GM23338 (cell line): ENCODE results near the gene IPO8. TPM values are rescaled to one million over a fixed set of nuclear protein-coding genes. Genes with fewer than 3 reads are reported as not detected.

Experiments
- EZH2phosphoT487 ChIP-seq: fragments of 200-600 bp; sonication (generic); IDR thresholded peaks from one replicate; pipeline ENCODE4 v1.8.1; 2018; ENCODE audit warnings: antibody characterized with exemption; ENCODE audit not compliant: unreplicated experiment
- NANOG ChIP-seq: IDR thresholded peaks from 2 replicates; pipeline ENCODE4 v1.6.1; 2016; ENCODE audit warnings: antibody characterized with exemption, borderline replicate concordance
- ZNF331 ChIP-seq: fragments of 250-450 bp; sonication (Bioruptor Pico); IDR thresholded peaks from 2 replicates; pipeline ENCODE4 v1.5.0; 2020; ENCODE audit warnings: low read depth, mild to moderate bottlenecking, moderate library complexity
- polyA plus RNA-seq: library from polyadenylated mRNA; unstranded; fragments of >200 nt; fragmentation: Nextera tagmentation; extraction: Ambion mirVana; gene quantifications from 2 replicates; pipeline ENCODE4 v1.2.1, GENCODE V29; 2016
- total RNA-seq: library from RNA; depleted of rRNA; stranded (reverse); fragments of >200 nt; shearing (Covaris generic); gene quantifications from 2 replicates; pipeline ENCODE4 v1.2.3, GENCODE V29; 2014
- TF ChIP-seq, protein P1 (sequence below): fragments of 250-450 bp; sonication (Bioruptor Pico); IDR thresholded peaks from 2 replicates; pipeline ENCODE4 v1.5.0; 2020; ENCODE audit warnings: mild to moderate bottlenecking, moderate library complexity
- TF ChIP-seq, protein P2 (sequence below), 2 experiments: fragments of 200-600 bp in 1 of 2; sonication (generic) in 1 of 2; conservative IDR thresholded peaks; 2 replicates each; pipeline versions ENCODE4 v1.5.1 to v1.6.1; 2016 to 2017; ENCODE audit warnings: antibody characterized with exemption in 2 of 2, low read depth in 2 of 2, mild to moderate bottlenecking in 2 of 2, moderate library complexity in 1 of 2
- TF ChIP-seq, protein P3 (sequence below): IDR thresholded peaks from one replicate; pipeline ENCODE4 v1.6.1; 2018; ENCODE audit warnings: antibody characterized with exemption; ENCODE audit not compliant: unreplicated experiment

IPO8 gene
- total and polyA plus RNA-seq, 2 experiments from 2014 or later: 13.4 to 53.6 TPM

DNA sequence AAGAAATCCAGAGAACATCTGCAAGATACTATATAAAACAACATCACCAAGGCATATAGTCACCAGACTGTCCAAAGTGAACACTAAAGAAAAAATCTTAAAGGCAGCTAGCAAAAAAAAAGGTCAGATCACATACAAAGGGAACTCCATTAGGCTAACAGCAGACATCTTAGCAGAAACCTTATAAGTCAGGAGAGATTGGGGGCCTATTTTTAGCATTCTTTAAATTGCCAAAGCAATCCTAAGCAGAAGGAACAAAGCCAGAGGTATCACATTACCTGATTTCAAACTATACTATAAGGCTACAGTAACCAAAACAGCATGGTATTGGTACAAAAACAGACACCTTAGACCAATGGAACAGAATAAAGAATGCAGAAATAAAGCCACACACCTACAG lies 92.5 kb downstream of the IPO8 start (continued):
- TF ChIP-seq, protein P1, sequence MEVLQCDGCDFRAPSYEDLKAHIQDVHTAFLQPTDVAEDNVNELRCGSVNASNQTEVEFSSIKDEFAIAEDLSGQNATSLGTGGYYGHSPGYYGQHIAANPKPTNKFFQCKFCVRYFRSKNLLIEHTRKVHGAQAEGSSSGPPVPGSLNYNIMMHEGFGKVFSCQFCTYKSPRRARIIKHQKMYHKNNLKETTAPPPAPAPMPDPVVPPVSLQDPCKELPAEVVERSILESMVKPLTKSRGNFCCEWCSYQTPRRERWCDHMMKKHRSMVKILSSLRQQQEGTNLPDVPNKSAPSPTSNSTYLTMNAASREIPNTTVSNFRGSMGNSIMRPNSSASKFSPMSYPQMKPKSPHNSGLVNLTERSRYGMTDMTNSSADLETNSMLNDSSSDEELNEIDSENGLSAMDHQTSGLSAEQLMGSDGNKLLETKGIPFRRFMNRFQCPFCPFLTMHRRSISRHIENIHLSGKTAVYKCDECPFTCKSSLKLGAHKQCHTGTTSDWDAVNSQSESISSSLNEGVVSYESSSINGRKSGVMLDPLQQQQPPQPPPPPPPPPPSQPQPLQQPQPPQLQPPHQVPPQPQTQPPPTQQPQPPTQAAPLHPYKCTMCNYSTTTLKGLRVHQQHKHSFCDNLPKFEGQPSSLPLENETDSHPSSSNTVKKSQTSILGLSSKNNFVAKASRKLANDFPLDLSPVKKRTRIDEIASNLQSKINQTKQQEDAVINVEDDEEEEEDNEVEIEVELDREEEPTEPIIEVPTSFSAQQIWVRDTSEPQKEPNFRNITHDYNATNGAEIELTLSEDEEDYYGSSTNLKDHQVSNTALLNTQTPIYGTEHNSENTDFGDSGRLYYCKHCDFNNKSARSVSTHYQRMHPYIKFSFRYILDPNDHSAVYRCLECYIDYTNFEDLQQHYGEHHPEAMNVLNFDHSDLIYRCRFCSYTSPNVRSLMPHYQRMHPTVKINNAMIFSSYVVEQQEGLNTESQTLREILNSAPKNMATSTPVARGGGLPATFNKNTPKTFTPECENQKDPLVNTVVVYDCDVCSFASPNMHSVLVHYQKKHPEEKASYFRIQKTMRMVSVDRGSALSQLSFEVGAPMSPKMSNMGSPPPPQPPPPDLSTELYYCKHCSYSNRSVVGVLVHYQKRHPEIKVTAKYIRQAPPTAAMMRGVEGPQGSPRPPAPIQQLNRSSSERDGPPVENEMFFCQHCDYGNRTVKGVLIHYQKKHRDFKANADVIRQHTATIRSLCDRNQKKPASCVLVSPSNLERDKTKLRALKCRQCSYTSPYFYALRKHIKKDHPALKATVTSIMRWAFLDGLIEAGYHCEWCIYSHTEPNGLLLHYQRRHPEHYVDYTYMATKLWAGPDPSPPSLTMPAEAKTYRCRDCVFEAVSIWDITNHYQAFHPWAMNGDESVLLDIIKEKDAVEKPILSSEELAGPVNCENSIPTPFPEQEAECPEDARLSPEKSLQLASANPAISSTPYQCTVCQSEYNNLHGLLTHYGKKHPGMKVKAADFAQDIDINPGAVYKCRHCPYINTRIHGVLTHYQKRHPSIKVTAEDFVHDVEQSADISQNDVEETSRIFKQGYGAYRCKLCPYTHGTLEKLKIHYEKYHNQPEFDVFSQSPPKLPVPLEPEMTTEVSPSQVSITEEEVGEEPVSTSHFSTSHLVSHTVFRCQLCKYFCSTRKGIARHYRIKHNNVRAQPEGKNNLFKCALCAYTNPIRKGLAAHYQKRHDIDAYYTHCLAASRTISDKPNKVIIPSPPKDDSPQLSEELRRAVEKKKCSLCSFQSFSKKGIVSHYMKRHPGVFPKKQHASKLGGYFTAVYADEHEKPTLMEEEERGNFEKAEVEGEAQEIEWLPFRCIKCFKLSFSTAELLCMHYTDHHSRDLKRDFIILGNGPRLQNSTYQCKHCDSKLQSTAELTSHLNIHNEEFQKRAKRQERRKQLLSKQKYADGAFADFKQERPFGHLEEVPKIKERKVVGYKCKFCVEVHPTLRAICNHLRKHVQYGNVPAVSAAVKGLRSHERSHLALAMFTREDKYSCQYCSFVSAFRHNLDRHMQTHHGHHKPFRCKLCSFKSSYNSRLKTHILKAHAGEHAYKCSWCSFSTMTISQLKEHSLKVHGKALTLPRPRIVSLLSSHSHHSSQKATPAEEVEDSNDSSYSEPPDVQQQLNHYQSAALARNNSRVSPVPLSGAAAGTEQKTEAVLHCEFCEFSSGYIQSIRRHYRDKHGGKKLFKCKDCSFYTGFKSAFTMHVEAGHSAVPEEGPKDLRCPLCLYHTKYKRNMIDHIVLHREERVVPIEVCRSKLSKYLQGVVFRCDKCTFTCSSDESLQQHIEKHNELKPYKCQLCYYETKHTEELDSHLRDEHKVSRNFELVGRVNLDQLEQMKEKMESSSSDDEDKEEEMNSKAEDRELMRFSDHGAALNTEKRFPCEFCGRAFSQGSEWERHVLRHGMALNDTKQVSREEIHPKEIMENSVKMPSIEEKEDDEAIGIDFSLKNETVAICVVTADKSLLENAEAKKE (CRISPR knock-in tag): no peak
- TF ChIP-seq, protein P2, sequence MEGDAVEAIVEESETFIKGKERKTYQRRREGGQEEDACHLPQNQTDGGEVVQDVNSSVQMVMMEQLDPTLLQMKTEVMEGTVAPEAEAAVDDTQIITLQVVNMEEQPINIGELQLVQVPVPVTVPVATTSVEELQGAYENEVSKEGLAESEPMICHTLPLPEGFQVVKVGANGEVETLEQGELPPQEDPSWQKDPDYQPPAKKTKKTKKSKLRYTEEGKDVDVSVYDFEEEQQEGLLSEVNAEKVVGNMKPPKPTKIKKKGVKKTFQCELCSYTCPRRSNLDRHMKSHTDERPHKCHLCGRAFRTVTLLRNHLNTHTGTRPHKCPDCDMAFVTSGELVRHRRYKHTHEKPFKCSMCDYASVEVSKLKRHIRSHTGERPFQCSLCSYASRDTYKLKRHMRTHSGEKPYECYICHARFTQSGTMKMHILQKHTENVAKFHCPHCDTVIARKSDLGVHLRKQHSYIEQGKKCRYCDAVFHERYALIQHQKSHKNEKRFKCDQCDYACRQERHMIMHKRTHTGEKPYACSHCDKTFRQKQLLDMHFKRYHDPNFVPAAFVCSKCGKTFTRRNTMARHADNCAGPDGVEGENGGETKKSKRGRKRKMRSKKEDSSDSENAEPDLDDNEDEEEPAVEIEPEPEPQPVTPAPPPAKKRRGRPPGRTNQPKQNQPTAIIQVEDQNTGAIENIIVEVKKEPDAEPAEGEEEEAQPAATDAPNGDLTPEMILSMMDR (conservative IDR thresholded peaks at IDR 0.05; ENCODE audit: low read depth in 2 of 2): no peak
- TF ChIP-seq, protein P3, sequence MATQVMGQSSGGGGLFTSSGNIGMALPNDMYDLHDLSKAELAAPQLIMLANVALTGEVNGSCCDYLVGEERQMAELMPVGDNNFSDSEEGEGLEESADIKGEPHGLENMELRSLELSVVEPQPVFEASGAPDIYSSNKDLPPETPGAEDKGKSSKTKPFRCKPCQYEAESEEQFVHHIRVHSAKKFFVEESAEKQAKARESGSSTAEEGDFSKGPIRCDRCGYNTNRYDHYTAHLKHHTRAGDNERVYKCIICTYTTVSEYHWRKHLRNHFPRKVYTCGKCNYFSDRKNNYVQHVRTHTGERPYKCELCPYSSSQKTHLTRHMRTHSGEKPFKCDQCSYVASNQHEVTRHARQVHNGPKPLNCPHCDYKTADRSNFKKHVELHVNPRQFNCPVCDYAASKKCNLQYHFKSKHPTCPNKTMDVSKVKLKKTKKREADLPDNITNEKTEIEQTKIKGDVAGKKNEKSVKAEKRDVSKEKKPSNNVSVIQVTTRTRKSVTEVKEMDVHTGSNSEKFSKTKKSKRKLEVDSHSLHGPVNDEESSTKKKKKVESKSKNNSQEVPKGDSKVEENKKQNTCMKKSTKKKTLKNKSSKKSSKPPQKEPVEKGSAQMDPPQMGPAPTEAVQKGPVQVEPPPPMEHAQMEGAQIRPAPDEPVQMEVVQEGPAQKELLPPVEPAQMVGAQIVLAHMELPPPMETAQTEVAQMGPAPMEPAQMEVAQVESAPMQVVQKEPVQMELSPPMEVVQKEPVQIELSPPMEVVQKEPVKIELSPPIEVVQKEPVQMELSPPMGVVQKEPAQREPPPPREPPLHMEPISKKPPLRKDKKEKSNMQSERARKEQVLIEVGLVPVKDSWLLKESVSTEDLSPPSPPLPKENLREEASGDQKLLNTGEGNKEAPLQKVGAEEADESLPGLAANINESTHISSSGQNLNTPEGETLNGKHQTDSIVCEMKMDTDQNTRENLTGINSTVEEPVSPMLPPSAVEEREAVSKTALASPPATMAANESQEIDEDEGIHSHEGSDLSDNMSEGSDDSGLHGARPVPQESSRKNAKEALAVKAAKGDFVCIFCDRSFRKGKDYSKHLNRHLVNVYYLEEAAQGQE: no peak
- TF ChIP-seq NANOG (no peak), EZH2phosphoT487 (no peak), ZNF331 (CRISPR knock-in tag) (no peak)
